Hematopoietic multipotent progenitor cell (in vitro differentiated cells): ENCODE measurements around the gene FAM53A. TPM values are rescaled to one million over a fixed set of nuclear protein-coding genes. Genes with fewer than 3 reads are reported as not detected.

Source experiments
- DNase-seq, 3 donors: peaks; one replicate each; pipeline ENCODE4 v3.0.0-alpha.2; 2011 to 2015; ENCODE audit warnings: low read depth in 2 of 3, low spot score in 2 of 3
- small RNA-seq: library from RNA; depleted of rRNA; stranded (forward); fragments of <200 nt; gene quantifications from one replicate; pipeline ENCODE3, GENCODE V24; 2012
- total RNA-seq: library from RNA; depleted of rRNA; stranded (reverse); fragments of >200 nt; gene quantifications from one replicate; pipeline ENCODE4 v1.2.3, GENCODE V29; 2012

The FAM53A gene
- total RNA-seq, 1 donor = 9.4 TPM

GRCh38 chr4:1597021-1597931 lies 86.8 kb downstream of the FAM53A start:
- no peak for DNase-seq

- no peak for DNase-seq
Measured at GRCh38 chr4:1596393-1596792, 87.7 kb downstream of the FAM53A start.

- no peak for DNase-seq
Measured at GRCh38 chr4:1595789-1596325, 88.3 kb downstream of the FAM53A start.

GRCh38 chr4:1594871-1595788 lies 89.0 kb downstream of the FAM53A start:
- DNase-seq = no peak

- no peak for DNase-seq
Measured at GRCh38 chr4:1593881-1594345, 90.2 kb downstream of the FAM53A start.

GRCh38 chr4:1593458-1593857 lies 90.7 kb downstream of the FAM53A start:
- DNase-seq = no peak

- DNase-seq = no peak
Measured at GRCh38 chr4:1592709-1593417, 91.2 kb downstream of the FAM53A start.

GRCh38 chr4:1592068-1592708 lies 91.9 kb downstream of the FAM53A start:
- DNase-seq = no peak

GRCh38 chr4:1591107-1591506 lies 93.0 kb downstream of the FAM53A start:
- no peak for DNase-seq

- peak in 2 of 3 donors; percentile 55 to 77 for DNase-seq
Measured at GRCh38 chr4:1590244-1590643, 93.9 kb downstream of the FAM53A start.

Small RNA genes within 50 kb of the gene (small RNA-seq; reads per million reads assigned to genes)
- not detected for gene RF00019

Other genes starting within 250 kb of the FAM53A start
- 39.0 TPM for gene SLBP, start 28.0 kb upstream of the FAM53A start, total RNA-seq
- 46.3 TPM for gene TMEM129, start 37.0 kb upstream of the FAM53A start, total RNA-seq
- gene TACC3, start 37.2 kb upstream of the FAM53A start, total RNA-seq = 49.3 TPM
- 0.54 TPM for gene FGFR3, start 109.0 kb upstream of the FAM53A start, total RNA-seq
- gene LETM1, start 171.8 kb upstream of the FAM53A start, total RNA-seq = 75.9 TPM
- 41.7 TPM for gene NSD2, start 187.1 kb upstream of the FAM53A start, total RNA-seq